Measurements from ENCODE around the gene YKT6.
A peak's percentile ranks its signal among the peaks of the same experiment; 100 is the strongest.
"Not testable (repeated sequence)": the region's sequence is repeated elsewhere in the genome, so short reads cannot be mapped to it uniquely, and the experiment has no call there.

Gene YKT6

DNA sequence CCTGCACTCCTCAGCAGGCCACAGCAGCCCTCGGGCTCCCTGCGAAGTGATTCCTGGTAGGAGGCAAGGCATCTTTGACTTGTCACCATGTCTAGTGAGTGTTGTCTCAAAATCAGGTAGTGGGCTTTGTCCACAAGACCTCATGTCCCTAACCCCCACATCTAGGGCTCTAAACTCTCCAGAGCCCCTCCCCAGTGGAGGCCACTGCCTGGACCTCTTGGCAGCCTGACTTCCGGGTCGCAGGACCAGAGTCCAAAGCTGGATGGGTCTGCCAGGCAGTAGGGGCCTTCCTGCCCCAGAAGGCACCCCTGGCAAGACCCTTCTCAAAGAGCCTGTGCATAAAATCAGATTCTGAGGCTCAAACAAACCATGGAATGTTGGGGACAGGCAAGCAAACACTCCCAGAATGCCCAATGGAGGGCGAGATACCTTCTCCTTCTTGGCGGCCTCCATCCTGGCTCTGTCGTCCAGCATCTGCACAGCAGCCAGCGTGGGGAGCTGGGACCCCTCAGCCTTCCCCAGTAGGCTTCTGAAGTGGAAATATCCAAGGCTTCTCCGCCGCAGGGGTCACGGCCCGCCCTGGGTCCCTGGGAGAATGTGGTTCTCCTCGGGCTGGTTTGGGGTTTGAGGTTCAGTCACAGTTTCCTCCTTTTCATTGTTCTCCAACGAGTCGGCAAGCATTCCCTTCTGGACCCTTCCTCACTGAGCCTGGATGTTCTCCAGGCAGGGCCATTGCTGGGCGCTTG is 12.1 kb upstream of the YKT6 start:
- Histone ChIP-seq H3K36me3 (ENCODE audit: control insufficient read depth, insufficient read depth, low read length) (no peaks in the 10 kb centered on the region), H3K4me1 (ENCODE audit: control insufficient read depth, insufficient read depth, low read length) (no peaks in the 10 kb centered on the region), H3K27me3 (ENCODE audit: control insufficient read depth, insufficient read depth, low read length) (peaks cover 6% of the 10 kb centered on the region), H3K4me3 (ENCODE audit: low read length) (no peak overlapping the region), H3K9ac (ENCODE audit: low read length) (peak overlapping the region; percentile 34), H3K9me3 (ENCODE audit: control insufficient read depth, low read length) (no peaks in the 10 kb centered on the region)

DNA sequence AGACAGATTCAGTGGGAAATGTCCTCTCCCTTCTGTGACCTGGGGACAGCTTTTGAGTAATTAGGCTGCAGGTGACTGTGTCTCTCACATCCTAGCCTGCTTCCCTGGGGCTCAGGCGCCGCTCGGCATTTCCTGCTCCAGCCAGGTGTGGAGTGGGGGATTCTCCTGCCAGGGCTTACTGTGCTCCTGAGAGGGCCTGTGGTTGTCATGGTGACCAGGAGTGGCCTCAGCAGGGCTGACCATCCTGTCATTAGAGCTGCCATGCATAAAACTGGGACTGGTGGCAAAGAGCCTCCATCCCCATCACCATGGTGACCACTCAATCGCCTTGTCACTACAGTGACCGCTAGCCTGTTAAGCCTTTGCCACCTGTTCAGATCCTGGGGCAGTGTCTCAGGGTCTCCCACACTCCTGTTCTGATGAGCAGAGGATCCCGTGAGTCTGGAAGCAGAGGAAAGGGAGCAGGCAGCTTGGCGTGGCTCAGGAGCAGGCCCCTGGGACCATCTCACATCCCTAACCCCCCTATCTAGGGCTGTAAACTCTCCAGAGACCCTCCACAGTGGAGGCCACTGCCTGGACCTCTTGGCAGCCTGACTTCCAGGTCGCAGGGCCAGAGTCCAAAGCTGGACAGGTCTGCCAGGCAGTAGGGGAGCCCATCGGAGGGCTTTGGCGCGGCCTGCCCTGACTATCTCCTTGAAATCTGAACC is 11.3 kb upstream of the YKT6 start, which contains the start of gene GCK:
TSS of gene GCK (minus strand) at position 154 of the 707 bp plus-strand sequence. CDS start 486 bp downstream, outside the sequence.
- H3K4me3 ChIP-seq (ENCODE audit: low read length), result no peak within 1 kb of the TSS
- no peaks in the 10 kb centered on the region for H3K9me3 ChIP-seq (ENCODE audit: control insufficient read depth, low read length)
- no peaks in the 10 kb centered on the region for H3K36me3 ChIP-seq (ENCODE audit: control insufficient read depth, insufficient read depth, low read length)
- H3K4me1 ChIP-seq (ENCODE audit: control insufficient read depth, insufficient read depth, low read length), result no peaks in the 10 kb centered on the region
- H3K9ac ChIP-seq (ENCODE audit: low read length), result peak within 1 kb of the TSS; percentile 34
- H3K27me3 ChIP-seq (ENCODE audit: control insufficient read depth, insufficient read depth, low read length), result peaks cover 6% of the 10 kb centered on the region

DNA sequence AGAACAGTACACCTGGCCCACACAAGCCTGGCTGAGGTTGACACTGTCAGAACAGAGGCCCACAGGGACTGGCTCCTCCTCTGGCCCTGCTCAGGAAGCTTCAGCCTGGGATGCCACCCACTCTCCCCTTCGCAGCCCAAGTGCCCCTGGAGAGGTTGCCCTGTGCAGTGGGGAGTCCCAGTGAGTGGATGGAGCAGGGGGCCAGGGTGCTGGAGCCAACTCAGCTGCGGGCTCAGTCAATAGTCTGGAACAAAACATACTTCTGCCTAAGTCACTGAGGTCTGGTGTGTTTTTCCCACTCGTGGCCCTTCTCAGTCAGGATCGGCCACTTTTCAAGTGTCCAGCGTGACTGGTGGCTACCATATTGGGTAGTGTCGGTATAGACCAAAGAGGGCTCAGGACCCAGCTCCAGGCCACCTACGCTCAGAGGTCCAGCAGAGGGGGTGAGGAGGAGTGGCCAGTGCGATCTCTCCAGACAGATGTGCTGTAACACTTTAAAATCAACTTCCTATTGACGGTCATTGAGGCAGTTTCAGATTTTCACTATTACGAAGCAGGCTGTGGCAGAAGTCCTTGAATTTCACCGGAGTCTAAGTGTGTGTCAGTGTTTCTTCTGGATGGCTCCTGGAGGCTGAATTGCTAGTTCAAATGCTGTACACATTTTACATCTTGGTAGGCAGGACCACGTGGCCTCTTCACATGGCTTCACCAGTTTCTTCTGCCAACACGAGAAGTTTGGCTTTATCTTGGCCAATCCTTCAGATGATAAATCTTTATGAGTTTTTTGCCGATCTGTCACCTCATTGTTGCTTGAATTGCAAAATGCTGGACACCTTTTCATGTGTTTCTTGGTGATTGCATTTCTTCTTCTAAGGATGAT is 10.5 kb upstream of the YKT6 start:
- Histone ChIP-seq H3K9me3 (ENCODE audit: control insufficient read depth, low read length) (no peaks in the 10 kb centered on the region), H3K4me1 (ENCODE audit: control insufficient read depth, insufficient read depth, low read length) (no peaks in the 10 kb centered on the region), H3K27me3 (ENCODE audit: control insufficient read depth, insufficient read depth, low read length) (peaks cover 6% of the 10 kb centered on the region), H3K9ac (ENCODE audit: low read length) (no peak overlapping the region), H3K4me3 (ENCODE audit: low read length) (no peak overlapping the region), H3K36me3 (ENCODE audit: control insufficient read depth, insufficient read depth, low read length) (no peaks in the 10 kb centered on the region)

DNA sequence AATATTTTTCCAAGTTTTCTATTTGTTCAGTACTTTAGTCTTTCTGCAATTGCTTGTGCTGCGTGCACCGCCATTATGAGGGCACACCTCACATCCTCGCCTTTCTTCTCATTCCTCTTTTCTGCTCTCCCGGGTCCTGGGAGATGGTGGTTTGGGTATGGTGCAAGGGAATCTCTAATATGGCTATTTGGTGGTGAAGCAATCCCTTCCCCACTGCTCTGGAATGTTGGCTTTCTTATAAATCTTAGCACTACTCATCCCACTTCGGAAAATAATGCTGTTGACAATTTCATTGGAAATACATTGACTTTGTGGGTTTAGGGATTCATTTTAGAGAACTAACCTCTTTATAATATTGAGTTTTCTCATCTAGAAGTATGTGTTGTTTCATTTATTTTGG is 9.6 kb upstream of the YKT6 start:
- Histone ChIP-seq H3K36me3 (ENCODE audit: control insufficient read depth, insufficient read depth, low read length) (no peaks in the 10 kb centered on the region), H3K4me3 (ENCODE audit: low read length) (no peak overlapping the region), H3K4me1 (ENCODE audit: control insufficient read depth, insufficient read depth, low read length) (no peaks in the 10 kb centered on the region), H3K9me3 (ENCODE audit: control insufficient read depth, low read length) (no peaks in the 10 kb centered on the region), H3K9ac (ENCODE audit: low read length) (no peak overlapping the region), H3K27me3 (ENCODE audit: control insufficient read depth, insufficient read depth, low read length) (peaks cover 6% of the 10 kb centered on the region)

DNA sequence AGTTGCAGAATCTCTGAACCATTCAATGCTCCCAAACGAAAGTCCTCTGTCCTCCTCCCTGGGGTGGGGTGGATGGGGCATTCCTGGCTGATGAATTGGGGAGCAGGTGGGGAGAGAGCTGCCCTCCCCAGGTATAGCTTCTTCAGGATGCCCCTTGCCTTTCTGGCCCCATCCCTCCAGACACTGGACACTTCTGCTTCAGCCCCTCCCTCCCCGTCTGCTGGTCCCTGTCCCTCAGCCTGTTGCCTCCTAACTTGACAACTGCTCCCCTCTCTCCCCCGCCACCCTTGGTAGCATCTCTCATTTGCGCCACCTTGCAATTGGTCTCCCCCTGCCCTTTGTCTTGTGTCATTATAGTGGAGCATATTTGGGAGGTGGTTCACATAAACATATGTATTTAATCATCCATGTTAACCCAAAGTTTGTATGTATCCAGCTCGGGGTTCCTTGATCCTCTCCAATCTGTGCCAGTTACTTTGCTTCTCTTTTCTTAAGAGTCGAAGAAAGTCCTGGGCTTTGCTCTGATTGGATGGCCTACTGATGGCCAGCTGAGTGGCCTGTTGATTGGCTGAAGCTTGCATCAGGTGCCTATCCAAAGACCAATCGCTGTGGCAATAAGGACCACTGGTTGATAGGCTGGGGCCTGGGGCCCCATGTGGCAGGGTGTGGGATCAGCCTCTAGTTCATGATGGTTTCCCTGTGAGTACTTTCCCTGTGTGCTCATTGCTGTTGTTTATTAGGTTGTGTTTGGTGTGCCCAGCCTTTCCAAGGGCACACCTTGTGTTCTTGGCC is 7.6 kb upstream of the YKT6 start:
- Histone ChIP-seq H3K9ac (ENCODE audit: low read length) (no peak overlapping the region), H3K36me3 (ENCODE audit: control insufficient read depth, insufficient read depth, low read length) (no peaks in the 10 kb centered on the region), H3K4me3 (ENCODE audit: low read length) (no peak overlapping the region), H3K4me1 (ENCODE audit: control insufficient read depth, insufficient read depth, low read length) (no peaks in the 10 kb centered on the region), H3K27me3 (ENCODE audit: control insufficient read depth, insufficient read depth, low read length) (peaks cover 10% of the 10 kb centered on the region), H3K9me3 (ENCODE audit: control insufficient read depth, low read length) (no peaks in the 10 kb centered on the region)

DNA sequence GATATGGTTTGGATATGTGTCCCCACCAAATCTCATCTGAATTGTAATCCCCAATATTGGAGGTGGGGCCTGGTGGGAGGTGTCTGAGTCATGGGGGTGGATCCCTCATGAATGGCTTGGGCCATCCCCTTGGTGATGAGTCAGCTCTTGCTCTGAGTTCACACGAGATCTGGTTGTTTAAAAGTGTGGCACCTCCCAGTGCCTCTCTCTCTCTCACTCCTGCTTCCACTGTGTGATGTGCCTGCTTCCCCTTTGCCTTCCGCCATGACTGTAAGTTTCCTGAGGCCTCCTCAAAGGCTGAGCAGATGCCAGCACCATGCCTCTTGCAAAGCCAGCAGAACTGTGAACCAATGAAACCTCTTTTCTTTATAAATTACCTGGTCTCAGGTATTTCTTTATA is 6.7 kb upstream of the YKT6 start:
- no peak overlapping the region for H3K9ac ChIP-seq (ENCODE audit: low read length)
- no peaks in the 10 kb centered on the region for H3K4me1 ChIP-seq (ENCODE audit: control insufficient read depth, insufficient read depth, low read length)
- no peaks in the 10 kb centered on the region for H3K36me3 ChIP-seq (ENCODE audit: control insufficient read depth, insufficient read depth, low read length)
- no peak overlapping the region for H3K4me3 ChIP-seq (ENCODE audit: low read length)
- peaks cover 10% of the 10 kb centered on the region for H3K27me3 ChIP-seq (ENCODE audit: control insufficient read depth, insufficient read depth, low read length)
- no peaks in the 10 kb centered on the region for H3K9me3 ChIP-seq (ENCODE audit: control insufficient read depth, low read length)

DNA sequence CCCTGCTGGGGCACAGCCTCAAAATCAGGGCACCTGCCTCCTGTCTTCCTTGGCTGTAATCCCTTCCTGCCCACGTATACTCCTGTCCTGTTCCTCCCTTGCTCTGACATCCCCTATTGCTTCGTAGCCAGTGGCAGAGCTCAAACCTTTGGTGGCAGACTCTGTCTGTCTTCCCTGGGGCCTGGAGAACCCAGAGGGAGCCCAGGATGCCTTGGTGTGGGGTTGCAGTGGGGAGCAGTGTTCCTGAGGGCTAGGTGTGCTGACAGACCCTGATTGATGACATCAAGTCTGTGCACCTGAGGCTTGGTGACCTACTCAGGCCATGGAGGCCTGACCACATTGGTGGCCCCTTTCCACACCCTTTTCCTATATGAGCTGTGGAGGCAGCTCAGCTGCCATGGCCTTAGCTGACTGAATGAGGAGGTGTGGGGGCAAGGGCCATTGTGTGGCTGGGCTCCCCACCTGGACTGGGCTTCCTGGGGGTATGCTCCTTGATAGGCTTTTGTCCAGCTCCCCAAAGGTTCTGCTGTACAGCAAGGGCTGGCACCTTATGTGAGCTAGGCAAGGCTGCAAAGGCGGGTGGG is 6.1 kb upstream of the YKT6 start:
- Histone ChIP-seq H3K27me3 (ENCODE audit: control insufficient read depth, insufficient read depth, low read length) (peaks cover 10% of the 10 kb centered on the region), H3K9me3 (ENCODE audit: control insufficient read depth, low read length) (no peaks in the 10 kb centered on the region), H3K4me3 (ENCODE audit: low read length) (no peak overlapping the region), H3K9ac (ENCODE audit: low read length) (no peak overlapping the region), H3K36me3 (ENCODE audit: control insufficient read depth, insufficient read depth, low read length) (no peaks in the 10 kb centered on the region), H3K4me1 (ENCODE audit: control insufficient read depth, insufficient read depth, low read length) (no peaks in the 10 kb centered on the region)

DNA sequence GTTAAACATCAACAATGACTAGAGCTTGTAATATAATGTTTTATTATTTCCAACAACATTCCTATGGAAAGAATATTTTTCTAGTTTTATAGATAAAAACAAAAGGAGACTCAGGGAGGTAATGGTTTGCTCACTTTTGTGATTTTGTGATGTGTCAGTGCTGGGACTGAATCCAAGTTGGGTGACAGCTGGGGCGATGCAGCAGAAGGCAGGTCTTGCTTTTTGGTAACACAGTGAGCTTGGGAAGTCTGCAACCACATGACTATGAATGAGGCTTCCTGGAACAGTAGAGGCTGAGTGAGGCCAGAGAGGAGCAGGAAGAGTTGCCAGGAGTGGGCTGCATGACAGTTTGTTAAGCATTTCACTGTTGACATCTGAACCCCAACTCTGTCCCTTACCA is 4.9 kb upstream of the YKT6 start:
- H3K27me3 ChIP-seq (ENCODE audit: control insufficient read depth, insufficient read depth, low read length), result peaks cover 10% of the 10 kb centered on the region
- no peaks in the 10 kb centered on the region for H3K9me3 ChIP-seq (ENCODE audit: control insufficient read depth, low read length)
- H3K9ac ChIP-seq (ENCODE audit: low read length), result no peak overlapping the region
- no peaks in the 10 kb centered on the region for H3K4me1 ChIP-seq (ENCODE audit: control insufficient read depth, insufficient read depth, low read length)
- no peak overlapping the region for H3K4me3 ChIP-seq (ENCODE audit: low read length)
- H3K36me3 ChIP-seq (ENCODE audit: control insufficient read depth, insufficient read depth, low read length), result no peaks in the 10 kb centered on the region

DNA sequence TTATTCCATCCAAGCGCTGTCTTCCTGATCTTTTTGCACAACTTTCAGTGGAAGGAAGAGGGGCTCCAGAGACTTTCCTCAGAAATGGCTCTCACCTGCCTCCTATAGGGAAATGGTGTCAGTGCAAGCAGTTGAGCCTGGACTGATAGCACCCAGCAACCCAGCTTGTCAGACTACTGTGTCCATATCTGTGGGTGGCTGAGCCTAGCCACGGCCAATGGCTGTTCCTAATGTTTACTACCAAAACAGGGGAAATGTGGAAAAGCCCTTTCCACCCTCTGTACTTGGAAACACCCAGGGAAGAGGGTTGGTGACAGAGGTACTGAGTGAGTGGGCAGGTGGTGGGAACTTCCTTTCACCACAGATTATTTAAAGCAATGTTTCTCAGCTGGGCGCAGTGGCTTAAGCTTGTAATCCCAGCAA is 4.3 kb upstream of the YKT6 start:
- H3K4me1 ChIP-seq (ENCODE audit: control insufficient read depth, insufficient read depth, low read length), result no peaks in the 10 kb centered on the region
- H3K9ac ChIP-seq (ENCODE audit: low read length), result no peak overlapping the region
- no peaks in the 10 kb centered on the region for H3K36me3 ChIP-seq (ENCODE audit: control insufficient read depth, insufficient read depth, low read length)
- no peak overlapping the region for H3K4me3 ChIP-seq (ENCODE audit: low read length)
- H3K27me3 ChIP-seq (ENCODE audit: control insufficient read depth, insufficient read depth, low read length), result peaks cover 10% of the 10 kb centered on the region
- no peaks in the 10 kb centered on the region for H3K9me3 ChIP-seq (ENCODE audit: control insufficient read depth, low read length)

DNA sequence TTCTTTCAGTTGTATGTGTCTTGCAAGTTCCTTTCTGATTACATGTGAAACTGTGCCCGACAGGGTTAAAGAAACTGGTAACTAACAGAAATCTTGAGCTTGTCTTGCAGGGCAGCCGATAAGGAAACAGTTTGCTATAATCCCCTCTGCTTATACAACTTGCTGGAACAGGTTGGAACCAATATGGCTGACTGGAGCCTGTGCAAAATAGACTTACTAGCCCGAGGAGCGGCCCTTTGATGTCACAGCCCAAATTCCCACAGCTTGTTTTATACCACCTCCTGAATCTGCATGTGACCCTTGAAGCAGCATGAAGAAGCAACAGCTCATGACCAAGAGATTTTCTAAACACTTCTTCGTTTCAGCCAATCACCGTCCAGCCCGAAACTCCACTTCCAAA is 3.3 kb upstream of the YKT6 start:
- no peak overlapping the region for H3K4me3 ChIP-seq (ENCODE audit: low read length)
- H3K9me3 ChIP-seq (ENCODE audit: control insufficient read depth, low read length), result no peaks in the 10 kb centered on the region
- no peaks in the 10 kb centered on the region for H3K36me3 ChIP-seq (ENCODE audit: control insufficient read depth, insufficient read depth, low read length)
- H3K27me3 ChIP-seq (ENCODE audit: control insufficient read depth, insufficient read depth, low read length), result peaks cover 7% of the 10 kb centered on the region
- H3K9ac ChIP-seq (ENCODE audit: low read length), result no peak overlapping the region
- peaks cover 10% of the 10 kb centered on the region for H3K4me1 ChIP-seq (ENCODE audit: control insufficient read depth, insufficient read depth, low read length)

DNA sequence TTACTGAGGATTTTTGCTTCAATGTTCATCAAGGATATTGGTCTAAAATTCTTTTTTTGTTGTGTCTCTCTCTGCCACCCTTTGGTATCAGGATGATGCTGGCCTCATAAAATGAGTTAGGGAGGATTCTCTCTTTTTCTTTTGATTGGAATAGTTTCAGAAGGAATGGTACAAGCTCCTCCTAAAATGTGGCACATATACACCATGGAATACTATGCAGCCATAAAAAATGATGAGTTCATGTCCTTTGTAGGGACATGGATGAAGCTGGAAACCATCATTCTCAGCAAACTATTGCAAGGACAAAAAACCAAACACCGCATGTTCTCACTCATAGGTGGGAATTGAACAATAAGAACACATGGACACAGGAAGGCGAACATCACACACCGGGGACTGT is 615 bp upstream of the YKT6 start:
- not testable (repeated sequence) for H3K9ac ChIP-seq (ENCODE audit: low read length); H3K36me3 ChIP-seq (ENCODE audit: control insufficient read depth, insufficient read depth, low read length); H3K4me3 ChIP-seq (ENCODE audit: low read length); H3K9me3 ChIP-seq (ENCODE audit: control insufficient read depth, low read length); H3K27me3 ChIP-seq (ENCODE audit: control insufficient read depth, insufficient read depth, low read length)
- peaks cover 13% of the 10 kb centered on the region for H3K4me1 ChIP-seq (ENCODE audit: control insufficient read depth, insufficient read depth, low read length)

All from mucosa of stomach (tissue), 1 donor.